ENCODE measurements around the gene FBXO47.

FBXO47 gene, protein sequence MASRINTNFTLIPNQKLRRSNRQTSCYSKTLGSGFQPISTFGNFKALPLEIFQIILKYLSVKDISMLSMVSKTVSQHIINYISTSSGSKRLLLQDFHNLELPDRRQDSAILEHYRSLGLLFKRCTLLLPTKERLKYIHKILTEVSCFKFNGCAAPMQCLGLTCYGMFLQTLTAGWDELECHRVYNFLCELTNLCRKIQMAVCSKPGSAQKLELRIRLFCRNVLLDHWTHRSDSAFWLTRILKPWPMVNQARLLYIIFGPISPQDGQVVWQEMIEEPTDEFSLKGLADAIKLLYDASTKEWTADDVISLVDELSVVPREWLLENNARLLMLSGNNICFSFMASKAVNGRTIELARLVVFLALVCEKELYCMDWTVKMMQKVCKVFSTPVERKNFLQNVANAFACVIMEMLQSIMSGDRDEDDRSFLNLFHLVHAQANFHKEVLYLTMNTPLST

DNA sequence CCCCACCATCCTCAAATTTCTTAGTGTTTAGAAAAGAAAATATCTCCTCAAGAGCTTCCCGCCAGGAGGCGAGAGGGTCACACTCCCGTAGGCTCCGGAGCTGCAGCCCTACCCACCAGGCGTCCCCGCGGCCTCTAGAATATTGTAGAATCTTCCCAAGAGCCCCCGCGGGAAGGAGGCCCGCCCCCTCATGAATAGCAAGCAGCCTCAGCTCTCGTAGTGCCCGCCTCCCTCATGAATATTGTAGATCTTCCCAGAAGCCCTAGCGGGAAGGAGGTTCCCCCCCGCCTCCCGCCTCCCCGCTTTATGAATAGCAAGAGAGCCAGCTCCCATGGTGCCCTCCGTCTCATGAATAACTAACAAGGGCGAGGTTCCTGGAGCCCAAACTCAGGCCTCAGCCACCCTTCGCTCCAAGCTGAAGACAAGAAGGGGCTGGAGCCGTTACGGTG lies at the start of gene FBXO47:
Gene FBXO47 (minus strand): TSS at position 114 of the 449 bp plus-strand sequence. CDS start 4,378 bp downstream, outside the sequence.
- peaks cover 9% of the 10 kb centered on the region for H3K4me1 Mint-ChIP-seq
- peak; percentile 78 for DNase-seq
- peak; percentile 94 for ATAC-seq
- peak within 1 kb of the TSS; percentile 70 for H3K4me3 Mint-ChIP-seq
- H3K9me3 Mint-ChIP-seq = no peaks in the 10 kb centered on the region
- peak within 1 kb of the TSS; percentile 79 for H3K27ac Mint-ChIP-seq
- no peaks in the 10 kb centered on the region for H3K27me3 Mint-ChIP-seq
- H3K36me3 Mint-ChIP-seq (ENCODE audit: low read depth) = no peaks in the 10 kb centered on the region

GRCh38 chr17:39016193-39017153 lies 49.3 kb upstream of the FBXO47 start:
- peaks cover 22% of the 10 kb centered on the region for H3K4me1 Mint-ChIP-seq
- H3K27me3 Mint-ChIP-seq = no peaks in the 10 kb centered on the region
- no peak for DNase-seq
- H3K4me3 Mint-ChIP-seq = no peak overlapping the region
- no peaks in the 10 kb centered on the region for H3K36me3 Mint-ChIP-seq (ENCODE audit: low read depth)
- H3K9me3 Mint-ChIP-seq = no peaks in the 10 kb centered on the region
- H3K27ac Mint-ChIP-seq = no peak overlapping the region
- ATAC-seq = no peak

- ATAC-seq = no peak
- H3K27ac Mint-ChIP-seq = no peak overlapping the region
- DNase-seq = no peak
- H3K4me3 Mint-ChIP-seq = no peak overlapping the region
- no peaks in the 10 kb centered on the region for H3K36me3 Mint-ChIP-seq (ENCODE audit: low read depth)
- peaks cover 22% of the 10 kb centered on the region for H3K4me1 Mint-ChIP-seq
- H3K27me3 Mint-ChIP-seq = no peaks in the 10 kb centered on the region
- H3K9me3 Mint-ChIP-seq = no peaks in the 10 kb centered on the region
Measured at GRCh38 chr17:39015546-39015935, 48.3 kb upstream of the FBXO47 start.

- no peaks in the 10 kb centered on the region for H3K9me3 Mint-ChIP-seq
Measured at GRCh38 chr17:39014795-39015545, 47.8 kb upstream of the FBXO47 start.

GRCh38 chr17:39014044-39014794 lies 47.0 kb upstream of the FBXO47 start:
- H3K4me3 Mint-ChIP-seq = no peak overlapping the region
- peaks cover 22% of the 10 kb centered on the region for H3K4me1 Mint-ChIP-seq
- ATAC-seq = no peak
- H3K27me3 Mint-ChIP-seq = no peaks in the 10 kb centered on the region
- H3K36me3 Mint-ChIP-seq (ENCODE audit: low read depth) = no peaks in the 10 kb centered on the region
- no peak overlapping the region for H3K27ac Mint-ChIP-seq
- H3K9me3 Mint-ChIP-seq = no peaks in the 10 kb centered on the region
- DNase-seq = no peak

More at GRCh38 chr17:39014795-39015545, 47.8 kb upstream of the FBXO47 start:
- H3K4me1 Mint-ChIP-seq = peaks cover 22% of the 10 kb centered on the region
- no peaks in the 10 kb centered on the region for H3K27me3 Mint-ChIP-seq
- ATAC-seq = no peak
- no peak for DNase-seq
- no peak overlapping the region for H3K27ac Mint-ChIP-seq
- no peaks in the 10 kb centered on the region for H3K36me3 Mint-ChIP-seq (ENCODE audit: low read depth)
- H3K4me3 Mint-ChIP-seq = no peak overlapping the region

DNA sequence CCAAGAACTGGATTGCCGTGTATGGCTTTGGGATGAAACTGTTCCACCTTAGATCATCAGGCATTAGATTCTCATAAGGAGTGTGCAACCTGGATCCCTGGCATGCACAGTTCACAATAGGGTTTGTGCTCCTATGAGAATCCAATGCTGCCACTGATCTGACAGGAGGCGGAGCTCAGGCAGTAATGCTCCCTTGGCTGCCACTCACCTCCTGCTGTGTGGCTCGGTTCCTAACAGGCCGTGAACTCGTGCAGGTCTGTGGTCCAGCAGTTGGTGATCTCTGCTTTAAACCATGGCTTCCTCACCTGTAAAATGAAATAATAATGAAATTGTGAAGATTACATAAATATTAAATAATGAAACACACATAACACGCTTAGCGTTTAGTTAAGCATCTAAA lies 45.5 kb upstream of the FBXO47 start:
- H3K4me1 Mint-ChIP-seq = peaks cover 12% of the 10 kb centered on the region
- H3K27ac Mint-ChIP-seq = no peak overlapping the region
- H3K9me3 Mint-ChIP-seq = no peaks in the 10 kb centered on the region
- no peaks in the 10 kb centered on the region for H3K36me3 Mint-ChIP-seq (ENCODE audit: low read depth)
- no peak overlapping the region for H3K4me3 Mint-ChIP-seq
- DNase-seq (no peak), ATAC-seq (no peak)
- no peaks in the 10 kb centered on the region for H3K27me3 Mint-ChIP-seq

DNA sequence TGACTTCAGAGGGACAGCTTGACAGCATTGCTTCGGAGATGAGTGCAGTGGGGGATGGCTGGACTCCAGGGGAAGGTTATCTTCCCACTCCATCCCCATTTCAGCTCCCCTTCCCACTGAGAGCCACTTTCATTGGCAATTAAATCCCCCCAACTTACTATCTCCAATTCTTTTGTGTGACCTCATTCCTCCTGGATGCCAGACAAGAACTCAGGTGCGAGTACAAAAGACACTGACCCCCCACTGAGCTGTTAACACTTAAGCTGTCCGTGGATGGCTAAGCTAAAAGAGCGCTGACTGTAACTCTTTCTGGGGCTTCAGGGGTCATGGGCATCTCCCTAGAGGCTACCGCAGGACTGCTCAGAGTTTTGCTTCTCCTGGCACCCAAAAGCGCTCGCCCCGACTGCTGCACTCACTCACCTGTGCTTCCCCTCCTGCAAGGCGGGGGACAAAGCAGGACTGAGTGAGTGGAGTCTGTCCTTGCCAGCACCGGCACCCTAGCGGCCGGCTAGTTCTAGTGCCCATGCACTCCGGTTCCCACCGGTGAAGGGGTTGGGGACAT lies 44.8 kb upstream of the FBXO47 start:
- Mint-ChIP-seq H3K27me3 (no peaks in the 10 kb centered on the region), H3K4me3 (no peak overlapping the region), H3K4me1 (peaks cover 6% of the 10 kb centered on the region), H3K36me3 (ENCODE audit: low read depth) (no peaks in the 10 kb centered on the region), H3K9me3 (no peaks in the 10 kb centered on the region), H3K27ac (no peak overlapping the region)
- no peak for DNase-seq
- ATAC-seq = no peak

DNA sequence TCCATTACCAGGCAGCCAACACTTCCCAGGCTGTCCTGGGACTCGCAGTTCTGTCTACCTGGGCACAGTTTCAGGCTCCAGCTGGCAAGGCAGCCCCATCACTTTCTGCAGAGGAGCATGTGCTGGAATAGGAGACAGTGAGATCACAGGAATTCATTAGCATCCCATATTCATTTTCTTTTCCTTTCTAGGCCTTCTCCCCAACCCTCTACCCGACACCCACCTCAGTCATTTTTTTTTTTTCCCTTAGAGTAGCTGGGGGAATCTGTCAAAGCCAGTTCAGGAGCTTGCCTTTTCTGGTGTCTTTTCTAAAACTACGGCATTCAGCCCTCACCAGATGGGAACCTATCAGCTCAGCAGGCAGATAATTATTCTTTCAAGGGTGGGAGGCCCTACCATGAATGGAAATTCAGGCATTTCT lies 42.4 kb upstream of the FBXO47 start:
- DNase-seq (no peak), ATAC-seq (no peak)
- no peak overlapping the region for H3K27ac Mint-ChIP-seq
- H3K36me3 Mint-ChIP-seq (ENCODE audit: low read depth) = no peaks in the 10 kb centered on the region
- H3K4me3 Mint-ChIP-seq = no peak overlapping the region
- no peaks in the 10 kb centered on the region for H3K27me3 Mint-ChIP-seq
- H3K9me3 Mint-ChIP-seq = no peaks in the 10 kb centered on the region
- H3K4me1 Mint-ChIP-seq = no peaks in the 10 kb centered on the region

DNA sequence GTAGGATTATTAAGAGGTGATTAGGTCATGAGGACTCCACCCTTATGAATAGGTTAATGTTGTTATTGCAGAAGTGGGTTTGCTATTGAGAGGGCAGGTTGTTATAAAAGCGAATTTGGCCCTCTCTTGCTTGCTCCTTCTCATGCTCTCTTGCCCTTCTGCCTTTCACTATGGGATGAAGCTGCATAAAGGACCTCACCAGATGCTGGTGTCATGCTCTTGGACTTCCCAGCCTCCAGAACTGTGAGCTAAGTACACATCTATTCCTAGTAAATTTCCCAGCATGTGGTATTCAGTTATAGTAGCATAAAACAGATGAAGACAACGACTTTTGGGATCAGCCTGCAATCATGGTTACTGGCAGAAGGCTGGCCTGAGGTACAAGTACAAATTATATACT lies 41.4 kb upstream of the FBXO47 start:
- no peak overlapping the region for H3K4me3 Mint-ChIP-seq
- ATAC-seq (no peak), DNase-seq (no peak)
- no peak overlapping the region for H3K27ac Mint-ChIP-seq
- H3K36me3 Mint-ChIP-seq (ENCODE audit: low read depth) = peaks cover 2% of the 10 kb centered on the region
- peaks cover 2% of the 10 kb centered on the region for H3K4me1 Mint-ChIP-seq
- H3K9me3 Mint-ChIP-seq = peaks cover 3% of the 10 kb centered on the region
- peaks cover 2% of the 10 kb centered on the region for H3K27me3 Mint-ChIP-seq

DNA sequence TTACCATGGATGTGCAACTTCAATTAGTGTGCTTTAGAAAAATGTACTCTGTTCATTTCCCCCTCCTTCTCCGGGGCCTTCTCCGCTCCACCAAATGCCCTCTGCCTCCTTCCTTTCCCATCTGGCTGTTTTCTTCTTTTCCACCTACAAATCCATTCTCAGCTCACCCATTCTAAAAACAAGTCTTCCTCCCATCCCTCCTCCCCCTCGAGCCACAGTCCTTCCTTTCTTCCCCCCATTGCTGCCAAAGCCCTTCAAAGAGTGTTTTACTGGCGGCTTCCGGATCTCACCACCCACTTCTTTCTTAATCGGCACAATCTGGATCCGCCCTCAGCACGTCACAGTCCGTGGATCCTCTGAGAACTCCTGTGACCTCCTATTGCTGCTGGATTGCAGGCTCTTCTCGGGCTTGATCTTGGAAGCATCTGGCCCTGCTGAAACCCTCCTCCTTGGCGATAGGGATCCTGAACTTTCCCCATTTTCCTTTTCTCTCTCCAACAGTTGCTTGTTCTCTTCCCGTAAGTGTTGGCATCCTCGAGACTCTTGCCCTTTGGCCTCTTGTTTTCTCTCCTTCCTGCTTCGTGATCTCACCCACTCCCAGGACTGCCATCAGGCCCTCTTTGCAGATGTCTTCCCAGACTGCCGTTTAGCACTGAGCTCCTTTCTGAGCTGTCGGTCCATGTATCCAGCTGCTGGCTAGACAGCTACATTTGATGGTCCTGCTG lies 36.0 kb upstream of the FBXO47 start:
- peak overlapping the region; percentile 8 for H3K4me3 Mint-ChIP-seq
- DNase-seq (peak; percentile 41), ATAC-seq (peak; percentile 71)
- peaks cover 23% of the 10 kb centered on the region for H3K4me1 Mint-ChIP-seq
- peaks cover 2% of the 10 kb centered on the region for H3K36me3 Mint-ChIP-seq (ENCODE audit: low read depth)
- H3K9me3 Mint-ChIP-seq = peaks cover 3% of the 10 kb centered on the region
- H3K27me3 Mint-ChIP-seq = peaks cover 2% of the 10 kb centered on the region
- H3K27ac Mint-ChIP-seq = peak overlapping the region; percentile 47

GRCh38 chr17:39001703-39002637 lies 34.8 kb upstream of the FBXO47 start:
- Mint-ChIP-seq H3K36me3 (ENCODE audit: low read depth) (peaks cover 2% of the 10 kb centered on the region), H3K4me3 (no peak overlapping the region), H3K4me1 (peaks cover 23% of the 10 kb centered on the region), H3K9me3 (peaks cover 11% of the 10 kb centered on the region), H3K27ac (peak overlapping the region; percentile 5), H3K27me3 (peaks cover 2% of the 10 kb centered on the region)
- no peak for DNase-seq
- no peak for ATAC-seq

- peaks cover 4% of the 10 kb centered on the region for H3K36me3 Mint-ChIP-seq (ENCODE audit: low read depth)
- peaks cover 22% of the 10 kb centered on the region for H3K9me3 Mint-ChIP-seq
- no peak overlapping the region for H3K27ac Mint-ChIP-seq
- peaks cover 2% of the 10 kb centered on the region for H3K27me3 Mint-ChIP-seq
- no peak for ATAC-seq
- H3K4me3 Mint-ChIP-seq = no peak overlapping the region
- DNase-seq = no peak
- peaks cover 27% of the 10 kb centered on the region for H3K4me1 Mint-ChIP-seq
Measured at GRCh38 chr17:39000021-39000601, 32.9 kb upstream of the FBXO47 start.
